WTC11 (cell line): ENCODE measurements around the gene FNDC7. TPM values are rescaled to one million over a fixed set of nuclear protein-coding genes. Genes with fewer than 3 reads are reported as not detected.

ENCODE experiments used
- ATAC-seq: fragments of 200-7000 bp; cut with Tn5 transposase; 2 replicates; pipeline ENCODE4 v1.10.0; 2021; ENCODE audit warnings: mild to moderate bottlenecking, moderate library complexity
- CTCF ChIA-PET: fragments of 300-600 bp; sonication (Branson Sonifier 250); formaldehyde crosslinking; loops from one replicate; lab custom pipeline; 2021; ENCODE audit warnings: antibody characterized with exemption; lab: Charles Lee
- POLR2A ChIA-PET: fragments of 350-600 bp; sonication (Branson Sonifier 250); formaldehyde crosslinking; loops from one replicate; lab custom pipeline; 2021; ENCODE audit warnings: antibody characterized with exemption; lab: Charles Lee
- DNase-seq: peaks from one replicate; pipeline ENCODE4 v3.0.0; 2021; ENCODE audit warnings: low spot score
- H3K27ac Mint-ChIP-seq: 2 replicates; pipeline ENCODE4 v1.8.0; 2021; ENCODE audit warnings: mixed read lengths
- H3K27me3 Mint-ChIP-seq: 2 replicates; pipeline ENCODE4 v1.8.0; 2021; ENCODE audit warnings: low read depth, mild to moderate bottlenecking, moderate library complexity, mixed read lengths
- H3K36me3 Mint-ChIP-seq: 2 replicates; pipeline ENCODE4 v1.8.0; 2021; ENCODE audit warnings: mixed read lengths
- H3K4me1 Mint-ChIP-seq: 2 replicates; pipeline ENCODE4 v1.8.0; 2022; ENCODE audit warnings: mixed read lengths
- H3K4me3 Mint-ChIP-seq: 2 replicates; pipeline ENCODE4 v1.8.0; 2021; ENCODE audit warnings: mild to moderate bottlenecking, moderate library complexity, mixed read lengths
- H3K9me3 Mint-ChIP-seq: 2 replicates; pipeline ENCODE4 v1.8.0; 2021; ENCODE audit warnings: mixed read lengths
- AR ChIP-seq: fragments of 250-450 bp; sonication (Bioruptor Pico); IDR thresholded peaks from 2 replicates; pipeline ENCODE4 v1.9.0; 2021; ENCODE audit warnings: mild to moderate bottlenecking
- ATF2 ChIP-seq: sonication (generic); formaldehyde crosslinking; IDR thresholded peaks from 2 replicates; pipeline ENCODE4 v1.8.1; 2022; ENCODE audit warnings: low read depth, missing genetic modification reagents, borderline replicate concordance
- CDX4 ChIP-seq: fragments of 250-450 bp; sonication (Bioruptor Pico); IDR thresholded peaks from 2 replicates; pipeline ENCODE4 v1.9.0; 2021; ENCODE audit warnings: moderate library complexity, mild to moderate bottlenecking, inconsistent platforms, borderline replicate concordance
- ELF4 ChIP-seq: sonication (generic); formaldehyde crosslinking; IDR thresholded peaks from 2 replicates; pipeline ENCODE4 v1.8.1; 2022; ENCODE audit warnings: low read depth, mild to moderate bottlenecking, moderate library complexity, missing genetic modification reagents
- FOXJ3 ChIP-seq: sonication (generic); formaldehyde crosslinking; IDR thresholded peaks from 2 replicates; pipeline ENCODE4 v1.9.0; 2021; ENCODE audit warnings: missing genetic modification reagents, mild to moderate bottlenecking, borderline replicate concordance
- FOXP4 ChIP-seq: sonication (generic); formaldehyde crosslinking; IDR thresholded peaks from 2 replicates; pipeline ENCODE4 v1.8.0; 2022; ENCODE audit warnings: mild to moderate bottlenecking, missing genetic modification reagents
- NR2C2 ChIP-seq: sonication (generic); formaldehyde crosslinking; IDR thresholded peaks from 2 replicates; pipeline ENCODE4 v1.8.0; 2022; ENCODE audit warnings: mild to moderate bottlenecking, missing genetic modification reagents
- OVOL2 ChIP-seq: fragments of 250-450 bp; sonication (Bioruptor Pico); IDR thresholded peaks from 2 replicates; pipeline ENCODE4 v1.9.0; 2021; ENCODE audit warnings: mild to moderate bottlenecking, borderline replicate concordance
- PRDM15 ChIP-seq: sonication (generic); formaldehyde crosslinking; IDR thresholded peaks from 2 replicates; pipeline ENCODE4 v1.8.0; 2022; ENCODE audit warnings: missing genetic modification reagents
- SMAD4 ChIP-seq: sonication (generic); formaldehyde crosslinking; IDR thresholded peaks from 2 replicates; pipeline ENCODE4 v1.8.0; 2022; ENCODE audit warnings: mild to moderate bottlenecking, missing genetic modification reagents
- USF2 ChIP-seq: sonication (generic); formaldehyde crosslinking; IDR thresholded peaks from 2 replicates; pipeline ENCODE4 v1.8.1; 2023; ENCODE audit warnings: mild to moderate bottlenecking, missing genetic modification reagents, moderate library complexity
- ZNF121 ChIP-seq: sonication (generic); formaldehyde crosslinking; IDR thresholded peaks from 2 replicates; pipeline ENCODE4 v1.8.0; 2023; ENCODE audit warnings: missing genetic modification reagents
- ZNF138 ChIP-seq: sonication (generic); formaldehyde crosslinking; conservative IDR thresholded peaks from 2 replicates; pipeline ENCODE4 v1.8.1; 2022; ENCODE audit warnings: mild to moderate bottlenecking, moderate library complexity, missing genetic modification reagents
- ZNF232 ChIP-seq: sonication (generic); formaldehyde crosslinking; IDR thresholded peaks from 2 replicates; pipeline ENCODE4 v1.8.0; 2022; ENCODE audit warnings: mild to moderate bottlenecking, missing genetic modification reagents
- total RNA-seq: library from RNA; stranded (reverse); gene quantifications from 3 replicates; pipeline ENCODE4 v1.2.3, GENCODE V29; 2021

The FNDC7 gene
- total RNA-seq, 1 experiment from 2014 or later, result 0.28 TPM

GRCh38 chr1:108728327-108728923 lies 15.7 kb downstream of the FNDC7 start (continued):
- TF ChIP-seq USF2 (CRISPR knock-in tag), result no peak
- TF ChIP-seq, all 79 proteins: peak for 0

- ChIA-PET CTCF (no interaction called here), POLR2A (no interaction called here)
- DNase-seq, result no peak
- ATAC-seq, result no peak
- H3K27ac Mint-ChIP-seq, result no peak overlapping the region
- H3K4me1 Mint-ChIP-seq, result no peaks in the 10 kb centered on the region
- no peaks in the 10 kb centered on the region for H3K9me3 Mint-ChIP-seq
- H3K4me3 Mint-ChIP-seq, result no peak overlapping the region
- no peaks in the 10 kb centered on the region for H3K36me3 Mint-ChIP-seq
- H3K27me3 Mint-ChIP-seq, result no peaks in the 10 kb centered on the region
- TF ChIP-seq ELF4, result no peak
- TF ChIP-seq ATF2 (CRISPR knock-in tag), result no peak
- no peak for TF ChIP-seq ZNF121 (CRISPR knock-in tag)
- TF ChIP-seq PRDM15 (CRISPR knock-in tag), result no peak
- no peak for TF ChIP-seq ZNF232 (CRISPR knock-in tag)
- no peak for TF ChIP-seq FOXJ3
- TF ChIP-seq ZNF138 (CRISPR knock-in tag), result no peak
- TF ChIP-seq SMAD4 (CRISPR knock-in tag), result no peak
- no peak for TF ChIP-seq FOXP4
- TF ChIP-seq OVOL2, result no peak
- TF ChIP-seq NR2C2, result no peak
- TF ChIP-seq AR (CRISPR knock-in tag), result no peak
- no peak for TF ChIP-seq CDX4
Measured at GRCh38 chr1:108729481-108729880, 16.8 kb downstream of the FNDC7 start.
